NCI-H1436 treated with DMSO at 0.1 percent for 48 hours (cell line): ENCODE data around the gene AUTS2.

Experiments used
- DNase-seq: peaks from one replicate; lab custom pipeline; 2025; lab: John Stamatoyannopoulos, UW

AUTS2 gene

DNA sequence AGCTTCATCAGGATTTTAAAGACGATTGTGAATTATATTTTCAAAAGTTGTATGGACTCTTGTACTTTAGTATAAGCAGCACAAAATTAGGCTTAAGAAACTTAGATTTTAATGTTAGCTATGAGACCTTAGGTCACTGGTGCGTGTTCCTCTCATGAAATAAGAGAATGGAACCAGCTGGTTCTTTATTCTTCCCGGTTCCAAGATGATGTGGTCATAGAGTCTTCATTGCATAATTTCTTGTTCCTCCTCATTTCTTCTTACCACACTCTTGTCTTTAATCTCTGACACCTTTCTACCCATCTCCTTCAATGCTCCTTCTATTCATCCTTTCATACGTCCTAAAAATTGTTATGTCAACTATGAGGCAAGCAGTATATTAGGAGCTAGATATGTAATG is 437.2 kb downstream of the AUTS2 start:
- no peak for DNase-seq

DNA sequence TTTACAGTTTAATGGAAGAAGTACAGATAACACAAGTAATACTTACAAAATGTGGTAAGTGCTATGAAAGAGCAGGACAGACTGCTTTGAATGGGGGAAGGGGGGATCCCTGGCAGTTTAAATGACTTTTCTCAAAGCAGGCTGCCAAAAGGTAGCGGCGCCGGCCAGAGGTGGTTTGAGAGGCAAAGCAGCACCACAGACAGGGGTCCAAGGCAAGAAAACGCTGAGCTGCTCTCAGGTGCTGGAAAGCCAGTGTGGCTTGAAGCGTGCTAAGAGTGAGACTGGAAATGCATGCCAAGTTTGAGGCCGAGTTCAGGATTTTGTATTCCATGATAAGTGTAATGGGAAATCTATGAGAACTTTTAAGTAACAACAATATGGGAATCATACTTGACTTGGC is 437.7 kb downstream of the AUTS2 start:
- no peak for DNase-seq

DNA sequence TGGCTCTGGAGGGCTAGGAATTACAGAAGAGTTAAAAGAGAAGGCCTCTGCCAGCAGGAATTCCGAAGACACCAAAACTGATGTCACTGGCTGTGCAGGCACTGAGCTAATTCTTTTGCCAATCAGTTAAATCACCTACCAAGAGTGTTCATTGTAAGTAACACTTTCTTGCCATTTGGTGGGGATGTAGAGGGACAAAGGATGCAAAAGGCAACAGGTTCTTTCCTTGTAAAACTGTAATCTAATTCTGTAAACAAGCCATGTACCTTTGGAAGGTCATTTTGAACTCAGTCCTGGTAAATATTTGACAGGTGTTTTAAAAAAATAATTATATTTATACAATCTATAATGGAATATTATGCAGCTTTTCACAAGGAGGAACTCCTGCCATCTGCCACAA is 438.4 kb downstream of the AUTS2 start:
- DNase-seq: no peak

DNA sequence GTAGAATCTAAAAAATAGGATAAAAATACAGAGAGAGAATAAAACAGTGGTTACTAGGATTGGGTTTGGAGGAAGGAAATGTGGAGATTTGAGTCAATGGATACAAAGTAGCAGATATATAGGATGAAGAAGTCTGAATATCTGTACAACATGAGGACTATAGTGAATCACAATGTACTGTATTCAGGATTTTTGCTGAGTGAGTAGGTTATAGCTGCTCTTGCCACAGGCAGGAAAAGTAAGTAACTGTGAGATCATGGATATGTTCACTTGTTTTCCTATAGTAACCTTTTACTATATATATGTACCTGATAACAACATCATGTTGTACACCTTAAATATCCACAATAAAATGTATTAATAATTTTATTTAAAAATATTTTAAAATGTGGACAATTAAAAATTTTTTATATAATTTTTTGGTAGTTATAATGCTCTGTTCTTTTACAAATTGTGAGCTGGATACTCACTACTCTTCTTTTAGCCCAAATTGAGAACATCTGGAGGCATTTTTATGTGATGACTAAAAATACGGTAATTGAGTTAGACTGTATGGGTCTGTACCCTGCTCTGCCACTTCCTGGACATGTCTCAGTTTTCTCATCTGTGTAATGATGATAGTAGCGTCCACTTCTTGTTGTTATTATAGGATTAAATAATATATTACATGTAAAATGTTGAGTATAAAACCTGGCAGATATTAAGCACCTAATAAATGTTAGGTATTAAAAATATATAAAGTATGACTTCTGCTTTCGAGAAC is 439.1 kb downstream of the AUTS2 start:
- no peak for DNase-seq

DNA sequence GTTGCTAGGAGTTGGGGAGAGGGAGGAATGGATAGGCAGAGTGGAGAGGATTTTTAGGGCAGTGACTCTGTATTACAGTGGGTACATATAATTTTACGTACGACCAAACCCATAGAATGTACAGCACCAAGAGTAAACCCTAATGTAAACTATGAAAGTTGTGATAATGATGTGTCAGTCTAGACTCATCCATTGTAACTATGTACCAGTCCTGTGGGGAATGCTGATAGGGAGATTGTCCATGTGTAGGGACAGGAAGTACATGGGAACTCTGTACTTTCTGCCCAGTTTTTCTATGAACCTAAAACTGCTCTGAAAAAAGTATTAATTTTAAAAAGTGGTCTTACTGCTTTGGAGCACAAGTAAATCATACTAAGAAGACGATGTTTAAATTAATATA is 441.8 kb downstream of the AUTS2 start:
- no peak for DNase-seq

DNA sequence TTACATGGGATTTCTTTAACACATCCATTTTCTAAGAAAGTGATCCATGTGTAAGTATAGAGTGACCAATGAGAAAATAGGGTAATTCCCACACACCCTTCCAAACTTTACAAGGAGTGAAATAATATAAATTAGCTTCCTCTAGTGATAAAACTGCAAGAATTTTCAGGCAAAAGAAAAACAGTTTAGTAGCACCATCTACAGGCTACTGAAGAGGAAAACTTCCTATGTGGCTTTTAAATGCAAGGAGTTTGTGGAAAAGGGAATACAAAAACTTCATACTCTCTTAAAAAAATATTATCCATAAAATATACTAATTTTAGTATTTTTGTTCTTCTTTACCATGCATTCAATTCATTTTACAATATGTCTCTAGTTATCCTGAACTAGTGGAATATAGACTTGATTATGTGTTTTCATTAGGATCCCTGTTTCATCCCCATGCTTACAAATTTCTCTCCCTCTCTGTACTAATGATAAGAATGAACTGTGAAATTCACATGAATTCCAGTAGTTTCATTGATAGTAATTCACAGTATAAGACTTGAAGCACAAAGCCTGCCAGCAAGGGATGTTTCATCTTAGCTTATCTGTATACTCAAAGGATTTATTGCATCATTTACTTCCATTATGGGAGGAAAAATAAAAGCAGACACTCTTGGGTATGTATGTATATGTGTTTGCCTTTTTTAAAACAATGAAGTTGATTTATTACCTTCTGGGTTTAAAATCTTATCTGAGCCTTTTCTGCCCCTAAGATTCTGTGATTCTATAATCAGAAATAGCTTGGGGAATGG is 442.9 kb downstream of the AUTS2 start:
- no peak for DNase-seq

DNA sequence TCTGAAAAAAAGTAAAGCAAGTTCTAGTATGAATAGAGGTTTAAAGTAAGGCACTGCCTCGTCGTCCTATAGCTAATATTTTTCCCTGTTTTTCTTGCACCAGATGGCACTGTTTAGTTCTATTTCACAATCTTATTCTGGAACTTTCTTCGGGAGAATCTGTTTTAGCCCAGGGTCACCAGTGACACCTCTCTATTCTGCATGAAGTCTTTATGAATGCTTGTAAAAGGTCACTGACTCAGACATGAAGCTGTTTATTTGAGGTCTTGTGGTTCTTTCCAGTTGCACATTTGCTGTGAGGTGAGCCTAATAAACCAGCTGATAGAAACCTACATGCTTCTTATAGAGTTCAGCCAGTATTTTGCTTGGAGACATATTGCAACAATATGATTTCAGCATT is 444.3 kb downstream of the AUTS2 start:
- no peak for DNase-seq

DNA sequence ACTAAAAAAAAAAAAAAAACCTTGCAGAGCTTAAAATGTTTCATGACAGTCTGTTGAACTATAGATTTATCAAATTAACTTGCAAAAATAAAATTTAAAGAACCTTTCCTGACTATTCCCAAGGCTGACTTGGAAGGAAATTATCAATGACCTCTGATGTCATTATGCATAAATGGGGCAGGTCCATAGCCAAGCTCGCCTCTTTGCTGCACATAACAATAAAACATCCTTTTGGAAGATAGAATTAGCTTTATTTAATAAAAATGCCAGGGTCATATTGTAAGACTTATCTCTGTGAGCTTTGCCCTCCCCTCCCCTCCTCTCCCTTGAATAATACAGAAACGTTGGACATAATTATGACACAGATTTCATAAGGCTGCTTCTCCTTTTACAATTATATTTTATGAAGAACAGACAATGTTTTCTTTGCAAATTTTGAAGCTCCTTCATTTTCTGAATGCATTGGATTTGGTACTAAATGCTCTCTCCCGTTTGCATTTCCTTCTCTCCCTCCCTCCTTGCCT is 444.8 kb downstream of the AUTS2 start:
- no peak for DNase-seq

DNA sequence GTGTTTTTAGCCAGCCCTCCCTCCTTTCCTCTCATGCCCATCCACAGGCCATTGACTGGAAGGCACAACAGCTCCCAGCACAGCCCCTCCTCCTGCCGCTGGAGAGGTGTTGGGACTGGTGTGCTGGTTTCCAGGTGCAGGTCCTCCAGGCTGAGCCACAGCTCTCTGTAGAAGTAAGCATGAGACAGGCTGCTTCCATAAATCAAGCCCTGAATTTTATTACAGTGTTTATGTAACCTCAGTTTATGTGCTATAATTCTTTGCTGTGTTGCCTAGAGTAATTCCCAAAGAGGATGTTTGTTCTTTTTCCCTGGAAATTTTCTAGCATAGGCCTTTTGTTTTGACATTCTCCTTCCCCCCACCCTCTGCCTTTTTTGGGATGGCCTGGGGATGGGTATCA is 445.8 kb downstream of the AUTS2 start:
- DNase-seq: no peak

DNA sequence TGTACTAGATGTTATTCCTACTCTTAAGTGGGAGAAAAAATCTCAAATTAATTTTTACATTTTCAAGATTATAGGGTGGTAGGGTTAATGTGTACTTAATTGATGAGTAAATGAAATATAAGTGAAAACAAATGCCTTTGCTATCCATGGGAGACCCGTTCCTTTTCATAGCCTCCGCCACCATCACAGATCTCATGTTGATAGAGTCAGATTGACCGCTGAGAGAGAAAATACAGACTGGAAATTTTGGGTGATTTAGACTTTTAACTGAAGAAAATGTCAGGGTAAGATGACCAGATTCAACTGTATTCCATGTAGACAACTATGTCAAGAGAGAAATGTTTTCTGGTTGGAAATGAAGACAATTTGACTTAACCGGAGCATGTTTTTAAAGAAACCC is 446.2 kb downstream of the AUTS2 start:
- no peak for DNase-seq

DNA sequence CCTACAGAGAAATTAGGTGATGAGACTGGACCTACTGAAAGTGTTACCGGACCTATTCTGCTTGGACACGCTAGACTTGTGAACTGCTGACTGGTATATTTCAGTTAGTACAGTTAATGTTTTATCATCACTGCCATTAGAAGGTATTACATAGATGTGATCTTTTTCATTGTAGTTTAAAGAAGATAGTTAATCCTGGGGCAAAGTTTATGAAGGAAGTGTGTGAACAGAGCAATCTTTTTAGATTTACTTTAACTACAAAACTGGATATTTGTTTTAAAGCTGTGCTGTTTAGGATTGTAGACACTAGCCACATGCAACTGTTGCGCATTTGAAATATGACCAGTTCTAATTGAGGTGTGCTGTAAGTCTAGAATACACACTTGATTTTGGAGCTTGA is 446.7 kb downstream of the AUTS2 start:
- no peak for DNase-seq

DNA sequence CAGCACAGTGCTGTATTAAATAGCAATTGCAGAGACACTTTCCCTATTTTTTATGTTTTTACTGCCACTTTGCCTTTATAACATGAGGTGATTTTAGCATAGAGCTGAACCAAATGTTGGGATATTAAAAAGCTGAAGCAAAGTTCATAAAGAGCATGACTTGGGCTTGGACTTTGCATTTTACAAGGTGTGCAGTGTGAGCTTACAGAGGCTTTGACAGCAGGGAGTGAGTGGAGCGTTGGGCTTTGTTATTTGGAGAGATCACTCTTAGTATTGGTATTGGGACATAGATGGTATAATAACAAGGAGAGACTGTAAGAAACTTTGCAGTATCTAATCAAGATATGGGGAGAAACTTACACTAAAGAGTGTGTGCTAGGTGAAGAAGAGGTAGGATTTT is 449.1 kb downstream of the AUTS2 start:
- DNase-seq: no peak

DNA sequence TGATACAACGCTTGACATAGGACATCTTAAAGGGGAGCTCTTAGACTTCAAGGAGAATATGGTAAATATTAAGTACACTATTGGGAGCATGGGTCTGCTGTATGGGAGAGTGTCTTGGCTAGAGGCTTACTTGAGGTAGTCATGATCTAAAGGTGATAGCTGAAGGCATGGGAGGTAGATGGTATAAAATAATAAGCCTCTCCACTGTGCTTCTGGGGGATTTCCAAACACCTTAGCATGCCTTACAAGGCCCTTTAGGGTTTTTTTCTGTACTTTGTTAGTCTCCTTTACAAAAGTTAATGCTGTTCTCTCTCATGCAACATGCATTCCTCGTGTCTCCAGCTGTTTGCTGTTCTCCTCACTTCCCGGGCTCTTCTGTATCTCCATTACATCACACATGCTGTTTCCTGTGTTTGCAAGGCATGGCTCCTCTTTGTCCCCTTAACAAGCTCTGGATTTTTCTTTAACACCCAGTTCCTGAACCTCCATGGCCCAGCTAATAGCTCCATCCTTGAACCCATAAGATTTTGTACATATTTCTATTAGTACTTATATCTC is 449.7 kb downstream of the AUTS2 start:
- no peak for DNase-seq

DNA sequence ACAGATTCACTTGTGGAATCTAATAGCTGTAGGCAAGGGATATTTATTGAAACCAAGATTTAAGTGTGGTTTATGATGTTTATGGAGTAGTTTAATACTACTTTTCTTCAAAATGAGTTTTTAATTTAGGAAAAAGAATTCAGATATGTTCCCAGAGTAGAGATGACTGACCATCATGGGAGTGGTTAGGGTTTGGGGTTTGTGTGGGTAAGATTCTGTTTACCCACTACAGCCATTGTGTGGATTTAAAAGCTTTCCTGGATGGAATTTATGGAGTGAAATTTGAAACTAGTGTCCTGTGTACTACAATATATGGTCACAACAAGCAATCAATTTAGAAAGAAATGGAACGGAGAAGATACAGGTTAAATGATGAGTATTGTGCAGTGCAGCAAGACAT is 453.5 kb downstream of the AUTS2 start:
- no peak for DNase-seq

DNA sequence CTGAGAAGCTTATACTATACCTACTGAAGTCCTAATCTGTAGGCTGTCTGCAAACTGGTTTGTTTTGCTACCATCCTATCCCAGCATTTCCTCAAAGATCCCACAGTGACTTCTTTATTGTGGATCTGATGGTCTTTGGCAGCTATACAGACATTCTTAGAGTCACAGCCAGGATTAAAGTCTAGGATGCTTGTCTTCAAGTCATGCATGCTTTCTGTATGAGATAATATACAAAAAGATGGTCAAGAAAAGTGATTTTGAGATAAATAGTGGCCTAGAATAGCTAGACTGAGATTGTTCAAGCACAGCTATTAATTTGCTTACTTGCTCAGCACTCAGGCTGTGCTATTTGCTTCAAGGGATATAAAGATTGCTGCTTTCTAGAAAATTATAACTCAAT is 454.4 kb downstream of the AUTS2 start:
- DNase-seq: no peak

DNA sequence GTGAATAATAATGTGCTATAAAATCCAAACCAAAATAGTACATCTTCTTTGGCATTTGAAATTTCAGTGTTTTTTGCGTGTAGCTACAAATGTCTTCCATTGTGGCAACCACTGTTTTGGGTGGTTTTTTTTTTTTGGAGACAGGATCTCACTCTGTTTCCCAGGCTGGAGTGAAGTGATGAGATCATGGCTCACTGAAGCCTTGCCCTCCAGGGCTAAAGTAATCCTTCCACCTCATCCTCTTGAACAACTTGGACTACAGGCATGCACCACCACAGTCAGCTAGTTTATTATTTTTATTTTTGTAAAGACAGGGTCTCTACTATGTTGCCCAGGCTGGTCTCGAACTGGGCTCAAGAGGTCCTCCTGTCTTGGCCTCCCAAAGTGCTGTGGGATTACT is 455.1 kb downstream of the AUTS2 start:
- DNase-seq: no peak

DNA sequence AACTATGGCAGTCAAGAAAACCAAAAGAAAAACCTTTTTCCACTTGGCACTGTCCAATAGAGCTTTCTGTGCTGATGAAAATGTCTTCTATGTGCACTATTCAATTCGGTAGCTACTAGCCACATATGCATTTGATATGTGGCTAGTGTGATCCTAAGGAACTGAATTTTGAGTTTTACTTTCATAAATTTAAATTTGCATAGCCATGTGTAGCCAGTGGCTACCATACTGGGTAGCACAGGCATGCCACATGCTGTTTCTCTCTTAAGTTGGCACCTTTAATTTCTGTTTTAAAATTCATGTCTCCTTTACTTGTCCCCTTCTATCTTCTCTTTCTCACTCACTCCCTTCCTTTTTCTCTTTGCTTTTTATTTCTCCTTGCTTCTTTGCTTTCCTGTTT is 455.7 kb downstream of the AUTS2 start:
- no peak for DNase-seq

DNA sequence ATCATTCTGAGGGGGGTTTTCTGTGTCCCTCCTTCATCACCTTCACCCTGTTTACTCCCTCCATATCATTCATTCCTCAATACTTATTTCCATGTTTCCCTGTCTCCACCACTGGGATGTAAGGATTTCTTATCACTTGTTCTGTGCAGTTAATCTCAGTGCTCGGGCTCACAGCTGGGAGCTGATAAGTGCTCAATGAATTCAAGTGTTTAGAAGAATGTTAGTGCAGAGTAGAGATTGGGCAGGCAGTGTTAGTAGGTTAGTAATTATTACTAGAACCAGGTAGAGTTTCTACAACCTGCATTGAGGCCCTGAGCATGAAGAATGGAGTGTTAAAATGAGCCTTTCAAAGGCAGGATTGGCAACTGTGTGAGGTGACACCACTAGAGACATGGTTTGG is 458.1 kb downstream of the AUTS2 start:
- no peak for DNase-seq

DNA sequence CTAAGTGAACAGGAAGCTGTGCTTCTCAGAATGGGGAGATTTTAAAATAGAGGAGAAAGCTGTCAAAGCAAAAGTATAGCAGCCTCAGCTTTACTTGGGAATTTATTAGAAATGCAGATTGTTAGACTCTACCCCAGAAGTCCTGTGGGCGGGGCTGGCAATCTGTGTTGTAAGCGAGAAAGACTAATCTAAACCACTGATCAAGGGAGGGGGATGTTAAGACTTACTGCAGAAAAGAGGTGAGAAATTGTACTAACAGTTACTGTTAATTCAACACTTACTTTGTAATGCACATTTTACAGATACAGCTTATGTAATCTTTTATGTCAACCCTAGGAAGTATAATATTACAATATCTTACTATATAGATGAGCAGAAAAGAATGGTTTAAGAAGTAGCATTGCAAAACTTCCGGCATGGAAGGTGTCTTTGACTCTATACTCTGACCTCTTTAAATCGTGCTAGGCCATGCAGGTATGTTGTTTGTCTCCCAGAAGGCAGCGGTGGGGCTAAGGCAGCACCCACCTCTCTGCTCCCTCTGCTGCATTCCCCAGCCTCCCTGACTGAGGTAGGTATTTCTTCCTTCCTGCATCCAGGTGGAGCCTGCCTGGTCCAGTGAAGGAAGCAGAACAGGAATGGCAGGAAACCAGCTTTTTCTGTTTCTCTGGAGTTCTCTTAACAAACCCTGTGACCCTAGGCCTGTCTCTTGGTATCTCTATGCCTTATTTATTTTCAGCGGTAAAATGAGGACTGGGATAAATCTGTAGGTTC is 462.2 kb downstream of the AUTS2 start:
- no peak for DNase-seq

DNA sequence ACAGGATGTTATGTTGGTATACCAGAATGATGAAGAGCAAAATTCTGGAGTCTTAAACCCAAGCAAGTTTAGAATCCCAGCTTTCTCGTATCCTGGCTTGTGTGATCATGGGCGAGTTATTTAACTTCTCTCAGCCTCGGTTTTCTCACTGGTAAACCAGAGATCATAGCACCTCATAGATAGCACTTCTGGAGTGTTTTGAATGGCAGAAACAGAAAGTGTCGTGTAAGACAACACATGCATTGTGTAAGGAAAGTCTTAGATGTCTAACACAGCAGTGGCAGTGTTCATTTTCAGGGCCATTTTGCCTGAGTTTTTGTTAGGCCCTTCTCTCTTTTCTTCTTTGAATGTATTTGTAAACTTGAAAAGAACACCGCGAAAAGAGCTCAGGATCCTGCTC is 465.1 kb downstream of the AUTS2 start:
- no peak for DNase-seq

DNA sequence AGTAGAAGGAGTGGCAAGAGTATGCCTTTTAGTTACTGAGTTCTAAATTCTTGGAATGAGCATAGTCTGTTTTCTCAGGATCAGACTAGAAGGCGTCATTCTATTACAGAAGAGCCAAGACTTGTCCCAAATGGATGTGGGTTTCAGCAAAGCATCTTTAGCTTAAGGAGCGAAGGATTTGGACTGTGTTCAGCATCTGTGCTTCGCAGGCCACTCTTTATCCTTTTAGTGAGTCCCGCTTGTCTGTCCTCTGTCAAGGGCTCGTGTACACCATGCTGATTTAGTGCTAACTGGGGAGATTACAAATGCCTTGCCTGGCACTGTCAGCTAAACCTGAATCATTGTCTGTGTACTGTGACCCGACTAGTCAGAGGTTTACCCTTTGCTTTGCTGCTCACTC is 465.7 kb downstream of the AUTS2 start:
- DNase-seq: no peak

DNA sequence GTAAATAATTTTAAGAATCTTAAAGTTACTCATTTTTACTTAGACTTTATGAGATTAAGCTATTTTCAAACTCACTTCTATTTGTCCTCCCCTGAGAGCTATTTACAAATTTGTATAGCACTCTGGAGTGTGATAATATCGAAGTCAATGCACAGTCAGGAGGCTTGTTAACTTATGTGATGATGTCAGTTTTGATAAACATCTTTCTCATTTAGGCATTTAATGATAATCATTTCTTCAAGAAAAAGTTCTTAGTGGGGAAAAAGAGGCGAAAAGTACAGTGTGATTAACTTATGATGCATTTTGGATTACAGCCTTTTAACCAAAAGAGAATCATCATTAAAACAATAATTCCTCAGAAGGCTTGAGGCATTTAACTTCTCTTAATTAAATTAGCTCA is 468.6 kb downstream of the AUTS2 start:
- no peak for DNase-seq
